ENCODE results near the gene USP20.

USP20 gene

GRCh38 chr9:129836311-129837007 lies 1.2 kb downstream of the USP20 start:
- Histone ChIP-seq H3K79me2 (ENCODE audit: insufficient read depth, low read depth) (peaks cover 20% of the 10 kb centered on the region; the same call in 1 of the 2 replicates), H3K9ac (no peak overlapping the region; the same call in 1 of the 2 replicates), H3K27ac (no peak overlapping the region), H3K27me3 (ENCODE audit: insufficient read depth, low read depth) (no peaks in the 10 kb centered on the region), H3K4me2 (peak overlapping the region; percentile 87), H3K4me3 (IDR thresholded peaks at IDR 0.05; ENCODE audit: insufficient read depth, low read depth, low read length) (no peak overlapping the region), H2AFZ (ENCODE audit: low read depth) (no peak overlapping the region; the same call in 1 of the 2 replicates), H3K36me3 (ENCODE audit: insufficient read depth) (no peaks in the 10 kb centered on the region; the same call in 1 of the 2 replicates), H3K4me1 (ENCODE audit: low read depth, poor library complexity, severe bottlenecking) (peaks cover 12% of the 10 kb centered on the region), H4K20me1 (ENCODE audit: insufficient read depth) (no peaks in the 10 kb centered on the region)
- TF ChIP-seq CTCF (conservative IDR thresholded peaks at IDR 0.05; ENCODE audit: low read depth, low read length), result no peak

- peaks cover 12% of the 10 kb centered on the region; the same call in 1 of the 2 replicates for H3K79me2 ChIP-seq (ENCODE audit: insufficient read depth, low read depth)
- no peak for TF ChIP-seq CTCF (conservative IDR thresholded peaks at IDR 0.05; ENCODE audit: low read depth, low read length)
- no peak overlapping the region for H2AFZ ChIP-seq (ENCODE audit: low read depth)
- H3K9ac ChIP-seq, result no peak overlapping the region
- no peaks in the 10 kb centered on the region for H3K27me3 ChIP-seq (ENCODE audit: insufficient read depth, low read depth)
- no peaks in the 10 kb centered on the region for H3K36me3 ChIP-seq (ENCODE audit: insufficient read depth)
- H3K4me3 ChIP-seq (IDR thresholded peaks at IDR 0.05; ENCODE audit: insufficient read depth, low read depth, low read length), result no peak overlapping the region
- H3K4me2 ChIP-seq, result no peak overlapping the region
- no peaks in the 10 kb centered on the region for H4K20me1 ChIP-seq (ENCODE audit: insufficient read depth)
- H3K4me1 ChIP-seq (ENCODE audit: low read depth, poor library complexity, severe bottlenecking), result peaks cover 11% of the 10 kb centered on the region
- H3K27ac ChIP-seq, result no peak overlapping the region
Observed at GRCh38 chr9:129838707-129839259, 3.5 kb downstream of the USP20 start.

GRCh38 chr9:129839324-129840023 lies 4.2 kb downstream of the USP20 start:
- Histone ChIP-seq H4K20me1 (ENCODE audit: insufficient read depth) (no peaks in the 10 kb centered on the region), H3K27me3 (ENCODE audit: insufficient read depth, low read depth) (no peaks in the 10 kb centered on the region), H2AFZ (ENCODE audit: low read depth) (no peak overlapping the region), H3K79me2 (ENCODE audit: insufficient read depth, low read depth) (peaks cover 6% of the 10 kb centered on the region; the same call in 1 of the 2 replicates), H3K4me3 (IDR thresholded peaks at IDR 0.05; ENCODE audit: insufficient read depth, low read depth, low read length) (no peak overlapping the region), H3K9ac (no peak overlapping the region), H3K4me1 (ENCODE audit: low read depth, poor library complexity, severe bottlenecking) (peaks cover 8% of the 10 kb centered on the region), H3K4me2 (no peak overlapping the region), H3K27ac (no peak overlapping the region), H3K36me3 (ENCODE audit: insufficient read depth) (no peaks in the 10 kb centered on the region)
- TF ChIP-seq CTCF (conservative IDR thresholded peaks at IDR 0.05; ENCODE audit: low read depth, low read length), result no peak

- Histone ChIP-seq H3K27ac (no peak overlapping the region), H3K36me3 (ENCODE audit: insufficient read depth) (no peaks in the 10 kb centered on the region), H3K27me3 (ENCODE audit: insufficient read depth, low read depth) (no peaks in the 10 kb centered on the region), H4K20me1 (ENCODE audit: insufficient read depth) (no peaks in the 10 kb centered on the region), H3K4me2 (no peak overlapping the region), H3K4me3 (IDR thresholded peaks at IDR 0.05; ENCODE audit: insufficient read depth, low read depth, low read length) (no peak overlapping the region), H3K9ac (no peak overlapping the region), H2AFZ (ENCODE audit: low read depth) (no peak overlapping the region), H3K79me2 (ENCODE audit: insufficient read depth, low read depth) (no peaks in the 10 kb centered on the region; the same call in 1 of the 2 replicates), H3K4me1 (ENCODE audit: low read depth, poor library complexity, severe bottlenecking) (peaks cover 8% of the 10 kb centered on the region)
- no peak for TF ChIP-seq CTCF (conservative IDR thresholded peaks at IDR 0.05; ENCODE audit: low read depth, low read length)
Observed at GRCh38 chr9:129840034-129840433, 4.8 kb downstream of the USP20 start.
